Ovary (tissue), 9 donors: ENCODE measurements around the gene CDK2AP2. TPM values are rescaled to one million over a fixed set of nuclear protein-coding genes. Genes with fewer than 3 reads are reported as not detected.

Experiments
- DNase-seq, 5 donors: peaks; one replicate each; pipeline ENCODE4 v3.0.0-alpha.2; 2019 to 2020
- H3K27ac ChIP-seq, 2 donors: fragments of 200-600 bp; one replicate each; pipeline versions ENCODE4 v1.5.1 to v1.8.0; 2019 to 2022
- H3K27me3 ChIP-seq: fragments of 200-600 bp; one replicate; pipeline ENCODE4 v1.8.0; 2022
- H3K36me3 ChIP-seq: fragments of 200-600 bp; sonication (generic); one replicate; pipeline ENCODE4 v1.5.1; 2019
- H3K4me1 ChIP-seq: one replicate; pipeline ENCODE4 v1.8.1; 2013; ENCODE audit warnings: mild to moderate bottlenecking, moderate library complexity; ENCODE audit not compliant: insufficient read depth
- H3K4me3 ChIP-seq: fragments of 200-600 bp; sonication (generic); one replicate; pipeline ENCODE4 v1.5.1; 2017
- H3K9me3 ChIP-seq, 2 donors: fragments of 200-600 bp in 1 of 2; sonication (generic) in 1 of 2; one replicate each; pipeline versions ENCODE4 v1.5.1 to v1.8.1; 2013 to 2019; ENCODE audit warnings: mild to moderate bottlenecking in 1 of 2, moderate library complexity in 1 of 2
- EP300 ChIP-seq: sonication (generic); formaldehyde crosslinking; IDR thresholded peaks from one replicate; pipeline ENCODE4 v1.6.1; 2017; ENCODE audit warnings: antibody characterized with exemption
- POLR2A ChIP-seq: fragments of 450-650 bp; IDR thresholded peaks from one replicate; pipeline ENCODE4 v1.6.1; 2017; ENCODE audit warnings: antibody characterized with exemption, mild to moderate bottlenecking, moderate library complexity
- WGBS, 3 donors: extraction: QIAGEN DNeasy Blood & Tissue Kit in 1 of 3; methylation state at CpG; one replicate each; pipeline versions ENCODE4 v1.1.5 to v1.1.7; 2013 to 2017; 5-methylcytosine and 5-hydroxymethylcytosine counted together
- intact Hi-C, 4 donors: fragments of 100-400 bp; cut with DNase I; formaldehyde crosslinking; loops; one replicate each; pipeline versions ENCODE4 v1.11.0 to v1.15.1; 2022 to 2023
- polyA plus RNA-seq, 2 donors: library from polyadenylated mRNA; stranded (reverse); fragments of 200-250 nt in 1 of 2; fragments of 350-450 nt in 1 of 2; fragmentation: Illumina TruSeq in 1 of 2; extraction: RNeasy Lipid Tissue Mini Kit (QIAGEN cat#74804) in 1 of 2; gene quantifications; one replicate each; pipeline ENCODE4 v1.2.3, GENCODE V29; 2013 to 2014
- total RNA-seq, 7 donors: library from RNA; depleted of rRNA in 2 of 7; stranded (reverse); fragments of >200 nt in 2 of 7; fragmentation: NEBNext Ultra II Directional in 3 of 7; extraction: Animal tissue kit (Norgen Biotek cat#: 25700) in 3 of 7; gene quantifications; one replicate each; pipeline versions ENCODE4 v1.1.0 to v1.2.4, GENCODE V29; 2016 to 2023
- TF ChIP-seq, protein P1 (sequence below), 3 donors: fragments of 450-650 bp in 2 of 3; fragments of 200-600 bp in 1 of 3; IDR thresholded peaks; one replicate each; pipeline versions ENCODE4 v1.5.1 to v1.8.0; 2016 to 2022; ENCODE audit warnings: antibody characterized with exemption in 3 of 3, mild to moderate bottlenecking in 1 of 3
- donor health status: DM: no; HTN: no; CAD: no; lungs with moderate emphysema.
- donor health status: DM: no; HTN: no; CAD: no.
- donor health status: Bipolar disorder and iron deficiency.
- donor health status: DM: yes; HTN: yes; CAD: no.
- donor health status: DM: no; HTN: no; CAD: no.
- donor health status: DM: yes; HTN: yes; CAD: no.

CDK2AP2 gene
- total and polyA plus RNA-seq, 9 donors, result 3.8 to 66.1 (median 34.6) TPM

DNA sequence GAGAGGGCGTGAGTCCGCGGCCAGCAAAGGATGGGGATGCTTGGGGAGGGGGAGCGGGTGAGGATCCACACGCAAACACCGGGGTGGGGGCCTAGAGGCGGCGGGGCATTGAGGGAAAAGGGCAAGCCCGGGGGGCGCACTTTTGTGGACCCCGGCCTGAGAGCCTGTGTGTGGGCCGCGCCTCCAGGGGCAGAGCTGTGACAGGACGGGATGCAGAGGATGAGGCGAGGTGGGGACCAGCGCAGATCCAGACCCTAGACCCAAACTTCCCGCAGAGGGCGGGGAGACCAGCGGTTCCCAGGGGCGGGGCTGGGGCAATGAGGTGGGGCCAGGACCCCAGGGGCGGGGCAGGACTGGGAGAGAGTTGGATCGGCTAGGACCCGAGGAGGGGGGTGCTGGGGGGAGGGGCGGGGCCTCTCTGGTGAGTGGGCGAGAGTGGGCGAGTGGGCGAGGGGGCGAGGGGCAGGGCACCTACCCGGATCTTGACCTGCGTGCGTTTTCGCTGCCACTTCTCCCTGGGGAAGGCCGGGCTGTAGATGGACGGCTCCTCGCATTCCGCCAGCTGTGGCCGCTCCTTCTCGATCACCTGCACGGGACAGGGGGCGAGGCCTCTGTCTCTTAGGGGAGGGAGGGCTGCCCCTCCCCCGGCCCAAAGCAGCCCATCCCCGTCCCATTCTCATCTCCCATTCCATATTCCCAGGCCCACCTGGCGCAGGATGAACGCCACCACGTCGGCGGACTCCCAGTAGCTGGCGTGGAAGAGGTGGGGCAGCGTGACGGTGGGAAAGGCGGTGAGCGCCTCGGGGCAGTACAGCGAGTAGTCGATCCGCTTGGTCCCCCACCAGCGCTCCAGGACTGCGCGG, 13.4 kb downstream of the CDK2AP2 start:
- no peaks in the 10 kb centered on the region for H3K36me3 ChIP-seq

GRCh38 chr11:67493548-67494370, 14.2 kb downstream of the CDK2AP2 start:
- TF ChIP-seq, protein P1, sequence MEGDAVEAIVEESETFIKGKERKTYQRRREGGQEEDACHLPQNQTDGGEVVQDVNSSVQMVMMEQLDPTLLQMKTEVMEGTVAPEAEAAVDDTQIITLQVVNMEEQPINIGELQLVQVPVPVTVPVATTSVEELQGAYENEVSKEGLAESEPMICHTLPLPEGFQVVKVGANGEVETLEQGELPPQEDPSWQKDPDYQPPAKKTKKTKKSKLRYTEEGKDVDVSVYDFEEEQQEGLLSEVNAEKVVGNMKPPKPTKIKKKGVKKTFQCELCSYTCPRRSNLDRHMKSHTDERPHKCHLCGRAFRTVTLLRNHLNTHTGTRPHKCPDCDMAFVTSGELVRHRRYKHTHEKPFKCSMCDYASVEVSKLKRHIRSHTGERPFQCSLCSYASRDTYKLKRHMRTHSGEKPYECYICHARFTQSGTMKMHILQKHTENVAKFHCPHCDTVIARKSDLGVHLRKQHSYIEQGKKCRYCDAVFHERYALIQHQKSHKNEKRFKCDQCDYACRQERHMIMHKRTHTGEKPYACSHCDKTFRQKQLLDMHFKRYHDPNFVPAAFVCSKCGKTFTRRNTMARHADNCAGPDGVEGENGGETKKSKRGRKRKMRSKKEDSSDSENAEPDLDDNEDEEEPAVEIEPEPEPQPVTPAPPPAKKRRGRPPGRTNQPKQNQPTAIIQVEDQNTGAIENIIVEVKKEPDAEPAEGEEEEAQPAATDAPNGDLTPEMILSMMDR (IDR thresholded peaks at IDR 0.05), result no peak
- TF ChIP-seq POLR2A, result no peak
- TF ChIP-seq EP300, result no peak
- H3K27me3 ChIP-seq, result no peaks in the 10 kb centered on the region
- H3K27ac ChIP-seq, result no peak overlapping the region
- no peaks in the 10 kb centered on the region for H3K4me1 ChIP-seq
- WGBS, 3 donors, result 93 to 97% (median 94%) methylated on average over 55 to 65 of the region's 65 CpGs
- DNase-seq, result no peak
- H3K4me3 ChIP-seq, result no peak overlapping the region
- no peaks in the 10 kb centered on the region for H3K36me3 ChIP-seq
- no peaks in the 10 kb centered on the region for H3K9me3 ChIP-seq
- intact Hi-C loops, result no loop called here

More for the DNA sequence above, 13.4 kb downstream of the CDK2AP2 start:
- H3K4me1 ChIP-seq, result no peaks in the 10 kb centered on the region
- DNase-seq, result no peak
- H3K27ac ChIP-seq, result no peak overlapping the region
- H3K27me3 ChIP-seq, result no peaks in the 10 kb centered on the region
- intact Hi-C loops, result no loop called here
- WGBS, 3 donors, result 90% methylated on average over 59 of the region's 59 CpGs
- no peak overlapping the region for H3K4me3 ChIP-seq
- TF ChIP-seq, protein P1 (IDR thresholded peaks at IDR 0.05), result no peak
- TF ChIP-seq POLR2A (no peak), EP300 (no peak)
- H3K9me3 ChIP-seq, result no peaks in the 10 kb centered on the region

GRCh38 chr11:67492801-67493547, 15.0 kb downstream of the CDK2AP2 start:
- Histone ChIP-seq H3K4me1 (no peaks in the 10 kb centered on the region), H3K4me3 (no peak overlapping the region), H3K27me3 (no peaks in the 10 kb centered on the region), H3K9me3 (no peaks in the 10 kb centered on the region), H3K27ac (no peak overlapping the region), H3K36me3 (no peaks in the 10 kb centered on the region)
- DNase-seq, result peak in 1 of 5 donors; percentile 30
- TF ChIP-seq EP300, result no peak
- TF ChIP-seq, protein P1 (IDR thresholded peaks at IDR 0.05), result no peak
- no peak for TF ChIP-seq POLR2A
- intact Hi-C loops, result no loop called here
- 63 to 77% (median 68%) methylated on average over 31 to 46 of the region's 46 CpGs for WGBS, 3 donors

DNA sequence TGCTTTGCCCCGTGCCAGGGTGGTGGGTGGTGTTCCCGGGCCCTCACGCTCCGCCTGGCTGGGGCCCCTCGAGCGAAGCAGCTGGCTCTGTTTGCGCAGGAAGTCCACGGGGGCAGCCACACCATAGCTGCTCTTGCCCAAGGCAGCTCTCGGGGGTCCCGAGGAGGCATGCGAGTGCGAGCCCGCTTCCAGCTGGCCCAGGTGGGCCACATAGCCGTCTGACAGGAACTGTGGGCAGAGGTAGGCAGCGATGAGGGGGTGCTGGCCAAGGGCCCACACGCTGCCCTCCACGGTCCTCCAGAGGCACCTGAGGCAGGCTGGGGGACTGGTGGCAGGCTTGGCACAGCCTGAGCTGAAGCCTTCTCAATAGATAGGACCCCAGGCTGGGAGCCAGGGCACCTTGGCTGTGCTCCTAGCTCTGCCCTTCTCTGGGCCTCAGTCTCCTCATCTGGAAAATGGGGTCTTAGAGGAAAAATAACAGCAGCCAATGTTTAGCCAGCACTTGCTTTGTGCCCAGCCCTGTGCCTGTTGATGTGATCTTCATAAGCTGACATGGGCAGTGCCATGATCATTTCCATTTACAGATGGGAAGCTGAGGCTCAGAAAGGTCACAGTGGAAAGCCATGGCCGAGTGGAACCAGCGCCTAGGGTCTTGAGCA, 15.8 kb downstream of the CDK2AP2 start:
- Histone ChIP-seq H3K36me3 (no peaks in the 10 kb centered on the region), H3K27ac (no peak overlapping the region)
- WGBS, 3 donors, result 82 to 87% (median 84%) methylated on average over 19 of the region's 19 CpGs

More for the DNA sequence above, 15.8 kb downstream of the CDK2AP2 start:
- Histone ChIP-seq H3K9me3 (no peaks in the 10 kb centered on the region), H3K4me3 (no peak overlapping the region), H3K4me1 (no peaks in the 10 kb centered on the region), H3K27me3 (no peaks in the 10 kb centered on the region)
- TF ChIP-seq POLR2A (no peak), EP300 (no peak)
- TF ChIP-seq, protein P1 (IDR thresholded peaks at IDR 0.05), result no peak
- no peak for DNase-seq
- intact Hi-C loops, result no loop called here
